Thyroid gland (tissue), 4 donors: ENCODE measurements around the gene CFDP1. TPM values are rescaled to one million over a fixed set of nuclear protein-coding genes. Genes with fewer than 3 reads are reported as not detected.
"Not testable (repeated sequence)": the region's sequence is repeated elsewhere in the genome, so short reads cannot be mapped to it uniquely, and the experiment has no call there.

Source experiments
- DNase-seq, 2 donors: peaks; one replicate each; pipeline ENCODE4 v3.0.0-alpha.2; 2019
- H3K27ac ChIP-seq, 3 donors: fragments of 200-600 bp; sonication (generic); 1 replicate in 2 of 3; 2 replicates in 1 of 3; pipeline ENCODE4 v1.5.1; 2016 to 2019; ENCODE audit warnings: mild to moderate bottlenecking in 1 of 3, moderate library complexity in 1 of 3
- H3K27me3 ChIP-seq: fragments of 200-600 bp; sonication (generic); one replicate; pipeline ENCODE4 v1.5.1; 2019
- H3K36me3 ChIP-seq, 2 donors: fragments of 200-600 bp; sonication (generic); one replicate each; pipeline ENCODE4 v1.5.1; 2016 to 2019
- H3K4me1 ChIP-seq, 2 donors: fragments of 200-600 bp; sonication (generic); one replicate each; pipeline ENCODE4 v1.5.1; 2017 to 2019
- H3K4me3 ChIP-seq, 3 donors: fragments of 200-600 bp; sonication (generic); replicated peaks in 1 of 3; 1 replicate in 2 of 3; 2 replicates in 1 of 3; pipeline ENCODE4 v1.5.1; 2016; ENCODE audit warnings: mild to moderate bottlenecking in 1 of 3
- H3K9me3 ChIP-seq: fragments of 200-600 bp; sonication (generic); one replicate; pipeline ENCODE4 v1.5.1; 2017
- POLR2A ChIP-seq, 2 donors: fragments of 450-650 bp; IDR thresholded peaks; one replicate each; pipeline ENCODE4 v1.6.1; 2017; ENCODE audit warnings: antibody characterized with exemption in 2 of 2, mild to moderate bottlenecking in 2 of 2, moderate library complexity in 1 of 2
- WGBS, 2 donors: methylation state at CpG; one replicate each; pipeline ENCODE4 v1.1.5; 2017; 5-methylcytosine and 5-hydroxymethylcytosine counted together
- intact Hi-C: fragments of 100-400 bp; cut with DNase I; formaldehyde crosslinking; loops from one replicate; pipeline ENCODE4 v1.15.1; 2023
- total RNA-seq, 4 donors: library from RNA; depleted of rRNA; stranded (reverse); fragments of >200 nt; gene quantifications; one replicate each; pipeline ENCODE4 v1.2.3, GENCODE V29; 2016
- TF ChIP-seq, protein P1 (sequence below), 6 experiments: fragments of 200-600 bp in 3 of 6; fragments of 450-650 bp in 3 of 6; sonication (generic) in 3 of 6; IDR thresholded peaks; one replicate each; pipeline ENCODE4 v1.5.1; 2016 to 2019; ENCODE audit warnings: antibody characterized with exemption in 6 of 6, mild to moderate bottlenecking in 2 of 6, inconsistent platforms in 1 of 6, moderate library complexity in 1 of 6

The CFDP1 gene
- total RNA-seq, 4 donors from 2014 or later, result 50.5 to 77.9 (median 60.7) TPM

DNA sequence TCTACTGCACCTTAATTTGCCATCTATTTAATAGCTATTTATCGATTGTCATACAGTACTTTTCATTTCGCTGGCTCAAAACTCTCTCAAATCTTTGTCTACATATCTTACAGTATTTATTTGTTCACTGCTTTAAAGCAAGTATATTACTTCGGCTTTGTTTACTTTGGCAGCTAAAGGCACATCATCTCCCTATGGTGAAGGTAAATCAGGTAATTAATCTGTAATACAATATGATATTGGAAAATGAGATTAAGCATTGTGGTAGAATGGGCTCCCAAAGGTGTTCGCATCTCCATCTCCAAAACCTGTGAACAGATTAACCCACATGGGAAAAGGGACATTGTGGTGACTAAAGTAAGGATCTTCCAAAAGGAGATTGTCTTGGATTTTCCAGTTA is 24.7 kb upstream of the CFDP1 start:
- H3K36me3 ChIP-seq, result no peaks in the 10 kb centered on the region
- DNase-seq, result no peak
- H3K4me3 ChIP-seq, result no peak overlapping the region
- TF ChIP-seq, protein P1, sequence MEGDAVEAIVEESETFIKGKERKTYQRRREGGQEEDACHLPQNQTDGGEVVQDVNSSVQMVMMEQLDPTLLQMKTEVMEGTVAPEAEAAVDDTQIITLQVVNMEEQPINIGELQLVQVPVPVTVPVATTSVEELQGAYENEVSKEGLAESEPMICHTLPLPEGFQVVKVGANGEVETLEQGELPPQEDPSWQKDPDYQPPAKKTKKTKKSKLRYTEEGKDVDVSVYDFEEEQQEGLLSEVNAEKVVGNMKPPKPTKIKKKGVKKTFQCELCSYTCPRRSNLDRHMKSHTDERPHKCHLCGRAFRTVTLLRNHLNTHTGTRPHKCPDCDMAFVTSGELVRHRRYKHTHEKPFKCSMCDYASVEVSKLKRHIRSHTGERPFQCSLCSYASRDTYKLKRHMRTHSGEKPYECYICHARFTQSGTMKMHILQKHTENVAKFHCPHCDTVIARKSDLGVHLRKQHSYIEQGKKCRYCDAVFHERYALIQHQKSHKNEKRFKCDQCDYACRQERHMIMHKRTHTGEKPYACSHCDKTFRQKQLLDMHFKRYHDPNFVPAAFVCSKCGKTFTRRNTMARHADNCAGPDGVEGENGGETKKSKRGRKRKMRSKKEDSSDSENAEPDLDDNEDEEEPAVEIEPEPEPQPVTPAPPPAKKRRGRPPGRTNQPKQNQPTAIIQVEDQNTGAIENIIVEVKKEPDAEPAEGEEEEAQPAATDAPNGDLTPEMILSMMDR (IDR thresholded peaks at IDR 0.05), result no peak
- TF ChIP-seq POLR2A (IDR thresholded peaks at IDR 0.05), result no peak
- no peaks in the 10 kb centered on the region for H3K27me3 ChIP-seq
- intact Hi-C loops, result no loop called here
- no peak overlapping the region for H3K27ac ChIP-seq
- 94% methylated on average over 4 of the region's 4 CpGs for WGBS, 2 donors
- H3K4me1 ChIP-seq, result peaks cover 13 to 26% of the 10 kb centered on the region in 2 donors
- no peaks in the 10 kb centered on the region for H3K9me3 ChIP-seq

GRCh38 chr16:75457485-75458021 is 24.2 kb upstream of the CFDP1 start:
- no peak for DNase-seq
- no peak for TF ChIP-seq POLR2A (IDR thresholded peaks at IDR 0.05)
- TF ChIP-seq, protein P1 (IDR thresholded peaks at IDR 0.05), result no peak
- no peaks in the 10 kb centered on the region for H3K36me3 ChIP-seq
- no peaks in the 10 kb centered on the region for H3K27me3 ChIP-seq
- no peaks in the 10 kb centered on the region for H3K9me3 ChIP-seq
- WGBS, 2 donors, result 93 to 98% methylated on average over 5 of the region's 5 CpGs
- intact Hi-C loops, result no loop called here
- no peak overlapping the region for H3K4me3 ChIP-seq
- no peak overlapping the region for H3K27ac ChIP-seq
- peaks cover 13 to 27% of the 10 kb centered on the region in 2 donors for H3K4me1 ChIP-seq

GRCh38 chr16:75456971-75457370 is 23.7 kb upstream of the CFDP1 start:
- 63 to 86% methylated on average over 1 of the region's 1 CpG for WGBS, 2 donors
- intact Hi-C loops, result no loop called here

DNA sequence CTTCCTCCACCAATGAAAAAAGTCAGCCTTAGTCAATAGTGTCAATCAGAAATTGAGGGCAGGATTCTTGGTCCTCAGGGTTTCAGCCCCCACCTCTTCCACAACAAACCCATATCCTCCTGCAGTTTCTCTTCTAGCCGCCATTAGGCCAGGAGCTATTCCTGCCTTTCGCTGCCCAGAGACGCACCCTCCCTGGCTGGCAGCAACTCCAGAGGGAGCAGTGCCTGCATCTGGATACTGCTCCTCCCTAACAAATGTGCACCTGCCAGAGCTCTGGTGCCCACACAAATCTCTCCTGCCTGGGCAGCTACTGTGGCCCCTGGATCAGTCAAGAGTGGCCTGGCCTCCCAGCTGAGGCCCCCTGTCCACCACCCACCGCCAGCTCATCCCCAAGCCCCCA is 23.2 kb upstream of the CFDP1 start:
- DNase-seq, H3K27me3 ChIP-seq, H3K4me3 ChIP-seq, intact Hi-C loops, H3K36me3 ChIP-seq, H3K9me3 ChIP-seq: not testable (repeated sequence)
- H3K27ac ChIP-seq, result peak overlapping the region in 1 of 3 donors; percentile 1
- peaks cover 7 to 21% of the 10 kb centered on the region in 2 donors for H3K4me1 ChIP-seq
- WGBS, 2 donors, result 90 to 100% methylated on average over 4 of the region's 4 CpGs

More at GRCh38 chr16:75456971-75457370, 23.7 kb upstream of the CFDP1 start:
- Histone ChIP-seq H3K9me3 (no peaks in the 10 kb centered on the region), H3K36me3 (no peaks in the 10 kb centered on the region), H3K4me3 (no peak overlapping the region), H3K4me1 (peaks cover 7 to 26% of the 10 kb centered on the region in 2 donors), H3K27me3 (no peaks in the 10 kb centered on the region), H3K27ac (no peak overlapping the region)
- TF ChIP-seq, protein P1 (IDR thresholded peaks at IDR 0.05), result no peak
- no peak for TF ChIP-seq POLR2A (IDR thresholded peaks at IDR 0.05)
- no peak for DNase-seq

DNA sequence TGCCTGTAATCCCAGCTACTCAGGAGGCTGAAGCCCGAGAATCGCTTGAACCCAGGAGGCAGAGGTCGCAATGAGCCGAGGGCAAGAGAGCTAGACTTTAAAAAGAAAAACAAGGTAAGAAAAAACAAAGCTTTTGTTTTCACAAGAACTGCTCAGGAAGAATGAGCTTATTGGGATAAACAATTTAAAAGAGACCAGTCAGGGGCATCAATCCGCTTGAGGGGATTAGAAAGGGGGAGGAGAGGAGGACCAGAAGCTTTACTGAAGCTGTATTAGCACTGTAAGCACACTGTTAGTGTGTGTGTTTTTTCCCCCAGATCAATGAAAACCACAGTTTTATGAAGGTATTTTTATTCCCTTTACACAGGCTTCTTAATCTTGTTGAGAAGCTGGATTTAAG is 22.4 kb upstream of the CFDP1 start:
- Histone ChIP-seq H3K27me3 (no peaks in the 10 kb centered on the region), H3K4me1 (peaks cover 7 to 19% of the 10 kb centered on the region in 2 donors), H3K27ac (peak overlapping the region in 1 of 3 donors; percentile 1), H3K4me3 (no peak overlapping the region), H3K36me3 (peaks cover 0 to under 1% of the 10 kb centered on the region in 2 donors), H3K9me3 (no peaks in the 10 kb centered on the region)
- intact Hi-C loops, result no loop called here
- DNase-seq, result no peak
- 40 to 43% methylated on average over 5 of the region's 5 CpGs for WGBS, 2 donors
- no peak for TF ChIP-seq POLR2A (IDR thresholded peaks at IDR 0.05)
- TF ChIP-seq, protein P1 (IDR thresholded peaks at IDR 0.05), result no peak
